Activated naive CD4-positive, alpha-beta T cell treated with anti-CD3 and anti-CD28 coated beads, Interleukin-2, amount 50 U/mL, for 16 hours (primary cell): ENCODE results near the gene IQGAP3.
"Not testable (repeated sequence)": the region's sequence is repeated elsewhere in the genome, so short reads cannot be mapped to it uniquely, and the experiment has no call there.

Experiments
- DNase-seq: peaks from one replicate; pipeline ENCODE4 v3.0.0-alpha.2; 2020

The IQGAP3 gene, protein sequence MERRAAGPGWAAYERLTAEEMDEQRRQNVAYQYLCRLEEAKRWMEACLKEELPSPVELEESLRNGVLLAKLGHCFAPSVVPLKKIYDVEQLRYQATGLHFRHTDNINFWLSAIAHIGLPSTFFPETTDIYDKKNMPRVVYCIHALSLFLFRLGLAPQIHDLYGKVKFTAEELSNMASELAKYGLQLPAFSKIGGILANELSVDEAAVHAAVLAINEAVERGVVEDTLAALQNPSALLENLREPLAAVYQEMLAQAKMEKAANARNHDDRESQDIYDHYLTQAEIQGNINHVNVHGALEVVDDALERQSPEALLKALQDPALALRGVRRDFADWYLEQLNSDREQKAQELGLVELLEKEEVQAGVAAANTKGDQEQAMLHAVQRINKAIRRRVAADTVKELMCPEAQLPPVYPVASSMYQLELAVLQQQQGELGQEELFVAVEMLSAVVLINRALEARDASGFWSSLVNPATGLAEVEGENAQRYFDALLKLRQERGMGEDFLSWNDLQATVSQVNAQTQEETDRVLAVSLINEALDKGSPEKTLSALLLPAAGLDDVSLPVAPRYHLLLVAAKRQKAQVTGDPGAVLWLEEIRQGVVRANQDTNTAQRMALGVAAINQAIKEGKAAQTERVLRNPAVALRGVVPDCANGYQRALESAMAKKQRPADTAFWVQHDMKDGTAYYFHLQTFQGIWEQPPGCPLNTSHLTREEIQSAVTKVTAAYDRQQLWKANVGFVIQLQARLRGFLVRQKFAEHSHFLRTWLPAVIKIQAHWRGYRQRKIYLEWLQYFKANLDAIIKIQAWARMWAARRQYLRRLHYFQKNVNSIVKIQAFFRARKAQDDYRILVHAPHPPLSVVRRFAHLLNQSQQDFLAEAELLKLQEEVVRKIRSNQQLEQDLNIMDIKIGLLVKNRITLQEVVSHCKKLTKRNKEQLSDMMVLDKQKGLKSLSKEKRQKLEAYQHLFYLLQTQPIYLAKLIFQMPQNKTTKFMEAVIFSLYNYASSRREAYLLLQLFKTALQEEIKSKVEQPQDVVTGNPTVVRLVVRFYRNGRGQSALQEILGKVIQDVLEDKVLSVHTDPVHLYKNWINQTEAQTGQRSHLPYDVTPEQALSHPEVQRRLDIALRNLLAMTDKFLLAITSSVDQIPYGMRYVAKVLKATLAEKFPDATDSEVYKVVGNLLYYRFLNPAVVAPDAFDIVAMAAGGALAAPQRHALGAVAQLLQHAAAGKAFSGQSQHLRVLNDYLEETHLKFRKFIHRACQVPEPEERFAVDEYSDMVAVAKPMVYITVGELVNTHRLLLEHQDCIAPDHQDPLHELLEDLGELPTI (N-terminal part only)

GRCh38 chr1:156571919-156572662 lies at the start of gene IQGAP3:
TSS of gene IQGAP3 (minus strand) at chr1:156572565. CDS start at chr1:156572529, 36 bp downstream.
- peak; percentile 73 for DNase-seq

GRCh38 chr1:156619582-156619955 lies 47.2 kb upstream of the IQGAP3 start:
- no peak for DNase-seq

DNA sequence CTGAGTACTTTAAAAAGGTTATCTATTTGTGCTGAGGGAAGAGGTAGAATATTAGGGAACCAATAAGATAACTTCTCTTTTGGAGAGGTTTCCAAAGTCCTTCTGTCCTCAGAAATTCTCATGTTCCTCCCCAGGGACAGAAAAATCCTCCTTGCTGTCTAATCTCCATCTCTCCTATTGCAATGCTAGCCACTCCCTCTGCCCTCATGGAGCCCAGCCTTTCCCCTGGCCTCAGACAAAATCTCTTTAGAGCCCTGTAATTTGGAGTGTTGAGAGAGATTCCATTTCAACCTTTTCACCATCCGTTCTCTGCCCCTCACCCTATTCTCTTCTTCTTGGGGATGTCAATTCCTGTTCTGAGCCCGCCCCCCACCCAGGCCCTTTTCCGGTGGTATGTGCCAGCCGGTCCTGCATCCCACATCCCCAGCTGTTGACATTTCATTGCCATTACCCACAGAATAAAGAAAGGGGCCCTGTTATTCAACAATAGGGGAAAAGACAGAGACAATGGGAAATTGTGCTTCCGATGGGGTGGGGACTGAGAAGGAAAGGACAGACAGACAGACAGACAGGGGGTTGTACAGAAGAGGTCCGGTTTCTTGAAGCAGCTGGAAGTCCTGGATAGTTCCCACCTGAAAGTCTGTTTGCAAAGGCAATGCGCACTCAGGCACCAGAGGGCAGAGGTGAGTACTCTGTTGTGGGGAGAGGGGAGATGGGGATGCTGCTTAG lies 46.7 kb upstream of the IQGAP3 start, which contains the start of gene HAPLN2:
Gene HAPLN2 (plus strand): TSS at position 563 of the 729 bp plus-strand sequence. CDS start 4,076 bp downstream, outside the sequence.
- DNase-seq: peak; percentile 39

DNA sequence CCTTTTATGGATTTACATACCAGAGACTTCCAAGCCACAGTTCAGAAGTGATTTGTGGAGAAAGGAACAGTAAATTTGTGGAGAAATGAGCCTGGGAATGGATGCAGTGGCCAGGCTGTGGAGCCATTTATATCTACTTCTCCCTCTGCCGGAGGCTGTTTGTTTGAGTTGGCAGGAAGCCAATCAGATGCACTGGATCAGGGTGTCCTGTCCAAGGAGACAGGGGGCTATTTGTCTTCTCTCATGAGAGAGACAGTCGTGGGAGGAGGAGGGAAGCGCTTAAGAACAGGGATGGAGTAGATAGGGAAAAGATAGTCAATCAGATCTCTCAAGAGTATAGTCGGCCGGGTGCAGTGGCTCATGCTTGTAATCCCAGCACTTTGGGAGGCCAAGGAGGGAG lies 44.1 kb upstream of the IQGAP3 start:
- no peak for DNase-seq

DNA sequence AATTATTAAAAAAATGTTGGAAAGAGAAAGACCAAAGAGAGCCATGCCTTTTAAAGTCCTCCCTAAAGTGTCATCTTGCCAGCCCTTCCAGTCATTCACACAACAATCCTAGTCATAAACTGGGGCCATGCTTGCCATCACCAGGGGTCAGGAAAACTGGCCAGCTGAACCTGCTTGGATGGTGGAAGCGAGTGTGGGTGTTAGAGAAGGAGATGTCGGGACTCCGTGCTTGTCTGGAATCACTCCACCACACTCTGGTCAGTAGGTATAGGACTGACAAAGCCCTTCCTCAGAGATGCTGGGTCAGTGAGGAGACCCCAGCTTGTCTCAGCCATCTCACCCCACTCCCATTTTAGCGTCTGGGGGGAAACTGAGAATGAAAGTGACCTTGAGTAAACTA lies 43.6 kb upstream of the IQGAP3 start:
- DNase-seq: no peak

GRCh38 chr1:156612666-156613065 lies 40.3 kb upstream of the IQGAP3 start:
- no peak for DNase-seq

DNA sequence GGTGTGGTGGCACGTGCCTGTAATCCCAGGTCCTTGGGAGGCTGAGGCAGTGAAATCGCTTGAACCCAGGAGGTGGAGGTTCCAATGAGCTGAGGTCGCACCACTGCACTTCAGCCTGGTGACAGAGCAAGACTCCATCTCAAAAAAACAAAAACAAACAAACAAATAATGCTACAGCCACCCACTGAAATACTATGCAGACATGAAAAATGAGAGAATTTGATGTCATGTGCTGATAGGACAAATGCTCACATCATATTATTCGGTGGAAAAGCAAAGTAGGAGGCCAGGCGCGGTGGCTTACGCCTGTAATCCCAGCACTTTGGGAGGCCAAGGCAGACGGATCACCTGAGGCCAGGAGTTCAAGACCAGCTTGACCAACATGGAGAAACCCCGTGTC lies 37.7 kb upstream of the IQGAP3 start:
- not testable (repeated sequence) for DNase-seq

DNA sequence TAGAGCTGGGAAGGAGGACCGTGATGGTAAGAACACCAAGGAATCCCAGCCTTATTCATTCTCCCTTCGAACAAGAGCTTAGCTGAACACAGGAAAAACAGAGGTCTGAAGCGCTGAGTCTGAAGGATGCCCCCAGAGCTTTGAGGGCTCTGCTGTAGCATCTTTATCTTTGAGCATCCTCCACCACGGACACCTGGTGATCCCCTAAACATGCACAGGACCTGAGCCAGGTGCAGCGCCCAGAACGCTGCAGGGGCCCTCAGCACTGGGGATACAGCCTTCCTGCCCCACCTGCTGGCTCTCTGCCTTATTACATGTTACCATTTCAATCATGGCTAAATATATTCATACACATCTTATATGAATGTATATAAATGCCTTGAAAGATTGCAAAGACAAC lies 36.6 kb upstream of the IQGAP3 start:
- peak; percentile 69 for DNase-seq

DNA sequence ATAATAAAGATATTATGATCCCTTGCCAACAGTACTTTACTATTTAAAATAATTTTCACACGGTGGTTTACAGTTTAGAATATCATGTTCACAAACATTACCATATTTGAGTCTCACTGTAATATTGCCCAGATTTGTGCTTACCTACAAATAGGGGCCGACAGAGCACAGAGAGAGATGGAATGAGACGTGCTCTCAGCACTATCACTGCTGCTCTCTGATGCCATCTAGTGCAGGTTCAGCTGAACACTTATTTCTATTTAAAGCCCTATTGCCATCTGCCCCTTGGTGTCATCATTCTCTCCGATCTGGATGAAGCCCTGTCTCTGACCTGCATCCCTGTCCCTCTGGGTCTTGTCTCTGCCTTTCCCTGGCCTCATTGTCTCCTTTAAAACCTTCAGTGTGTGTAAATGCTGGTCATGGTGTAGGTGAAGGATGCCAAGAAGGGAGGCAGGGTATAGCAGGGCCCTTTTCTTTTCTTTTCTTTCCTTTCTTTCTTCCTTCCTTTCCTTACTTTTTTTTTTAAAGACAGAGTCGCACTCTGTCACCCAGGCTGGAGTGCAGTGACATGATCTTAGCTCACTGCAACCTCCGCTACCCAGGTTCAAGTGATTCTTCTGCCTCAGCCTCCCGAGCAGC lies 35.8 kb upstream of the IQGAP3 start:
- peak; percentile 64 for DNase-seq

DNA sequence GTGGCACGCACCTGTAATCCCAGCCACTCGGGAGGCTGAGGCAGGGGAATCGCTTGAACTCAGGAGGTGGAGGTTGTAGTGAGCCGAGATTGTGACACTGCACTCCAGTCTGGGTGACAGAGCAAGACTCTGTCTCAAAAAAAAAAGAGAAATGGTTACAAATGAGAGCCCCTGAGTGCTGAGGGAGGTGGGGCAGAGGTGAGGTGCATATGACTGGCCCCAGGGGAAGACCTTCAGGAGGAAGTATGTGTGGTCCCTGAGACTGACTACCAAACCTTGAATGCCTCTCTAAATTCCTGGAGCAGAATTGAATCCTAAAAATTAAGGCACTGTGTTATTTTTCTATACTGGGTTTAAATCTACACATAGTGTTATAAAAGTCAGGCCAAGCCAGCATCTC lies 35.0 kb upstream of the IQGAP3 start:
- DNase-seq: not testable (repeated sequence)

DNA sequence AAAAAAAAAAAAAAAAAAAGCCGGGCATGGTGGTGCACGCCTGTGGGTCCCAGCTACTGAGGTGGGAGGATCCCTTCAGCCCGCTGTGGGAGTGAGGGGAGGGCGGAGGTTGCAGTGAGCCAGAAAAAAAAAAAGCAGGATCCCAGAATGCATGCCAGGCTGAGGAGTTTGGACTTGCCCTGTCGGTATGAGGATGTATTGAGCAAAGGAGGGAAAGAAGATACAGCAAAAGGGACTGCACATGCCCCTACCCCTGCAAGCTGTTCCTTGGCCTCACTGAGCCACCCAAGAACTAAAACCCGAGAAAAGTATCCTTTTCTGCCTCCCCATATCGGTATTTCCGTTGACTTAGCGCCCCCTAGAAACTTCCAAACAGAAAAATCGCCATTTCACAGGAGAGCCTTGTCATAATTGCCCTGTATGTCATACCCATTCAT lies 30.2 kb upstream of the IQGAP3 start:
- DNase-seq: no peak

GRCh38 chr1:156601892-156602291 lies 29.5 kb upstream of the IQGAP3 start:
- no peak for DNase-seq

DNA sequence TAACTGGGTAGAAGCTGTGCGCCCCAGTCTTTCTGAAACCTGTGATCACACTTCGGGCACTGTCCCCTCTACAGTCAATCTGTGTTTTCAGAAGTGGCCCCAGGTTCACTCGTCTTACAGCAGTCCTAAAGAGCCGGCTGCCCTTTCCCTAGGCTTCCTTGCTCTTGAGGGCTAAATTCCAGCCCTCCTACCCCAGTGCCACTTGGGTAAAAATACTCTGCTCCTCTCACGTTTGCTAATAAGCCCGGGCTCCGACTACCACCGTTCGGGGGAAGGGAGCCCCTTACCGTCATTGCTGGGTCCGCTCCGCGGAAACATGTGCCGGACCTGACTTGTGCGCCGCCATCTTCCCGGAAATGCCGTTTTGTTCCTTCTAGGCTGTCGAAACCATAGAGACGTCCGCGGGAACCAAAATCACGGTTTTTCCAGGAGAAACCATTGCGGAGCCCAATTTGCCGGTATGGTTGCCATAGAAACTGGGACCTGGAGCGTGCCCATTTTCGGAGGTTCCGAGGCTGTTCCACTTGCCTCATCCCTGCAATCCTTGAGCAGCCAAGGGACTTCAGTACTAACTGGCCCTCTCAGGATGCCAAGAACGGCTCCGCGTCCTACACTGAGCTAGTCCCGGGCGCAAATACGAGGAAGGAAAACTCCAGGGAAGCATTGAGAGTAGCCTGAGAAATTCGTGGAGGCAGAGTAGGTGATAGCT lies 28.9 kb upstream of the IQGAP3 start, which contains the start of gene GPATCH4:
Gene GPATCH4 (minus strand): TSS at position 358 of the 709 bp plus-strand sequence.
- DNase-seq: peak; percentile 77

DNA sequence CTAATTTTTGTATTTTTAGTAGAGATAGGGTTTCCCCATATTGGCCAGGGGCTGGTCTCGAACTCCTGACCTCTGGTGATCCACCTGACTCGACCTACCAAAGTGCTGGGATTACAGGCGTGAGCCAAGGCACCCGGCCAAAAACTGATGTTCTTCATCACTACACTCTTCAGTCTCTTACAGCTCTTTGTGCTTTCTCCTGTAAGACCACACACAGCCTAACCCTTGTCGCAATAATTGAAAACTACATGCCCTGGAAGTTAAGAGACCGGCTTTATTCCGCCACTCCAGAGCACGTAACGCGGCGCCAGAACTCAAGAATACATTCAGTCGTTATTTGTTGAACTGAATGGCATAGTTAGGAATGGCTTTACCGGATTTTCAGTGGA lies 28.4 kb upstream of the IQGAP3 start:
- DNase-seq: no peak

- no peak for DNase-seq
These were observed 27.4 kb upstream of the IQGAP3 start for GRCh38 chr1:156599811-156600210.

GRCh38 chr1:156598731-156599432 lies 26.5 kb upstream of the IQGAP3 start:
- no peak for DNase-seq

DNA sequence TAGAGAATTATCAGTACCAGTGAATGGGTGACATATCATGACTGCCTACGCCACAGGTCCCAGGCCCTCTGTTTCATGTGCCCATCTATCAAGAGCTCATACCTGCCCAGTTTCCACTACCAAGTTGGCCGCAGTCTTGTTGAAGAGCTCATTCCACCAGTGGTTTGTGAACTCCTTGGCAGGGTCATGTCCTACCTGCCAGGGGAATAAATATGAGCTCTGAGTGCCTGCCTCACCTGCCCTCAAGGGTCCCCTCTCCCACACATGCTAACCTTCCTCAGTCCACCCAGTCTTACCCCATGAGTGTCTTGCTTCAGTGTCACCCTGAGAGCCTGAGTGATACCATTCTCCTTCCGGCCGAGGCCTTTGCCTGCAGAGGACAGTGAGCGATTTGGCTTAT lies 25.8 kb upstream of the IQGAP3 start:
- DNase-seq: no peak

- no peak for DNase-seq
These were observed 24.1 kb upstream of the IQGAP3 start for GRCh38 chr1:156596426-156596825.

GRCh38 chr1:156595016-156595415 lies 22.7 kb upstream of the IQGAP3 start:
- DNase-seq: no peak
